ENCODE measurements around the gene VPS13C. TPM values are rescaled to one million over a fixed set of nuclear protein-coding genes. Genes with fewer than 3 reads are reported as not detected.

Gene VPS13C
- total and polyA plus RNA-seq, 2 experiments from 2014 or later = 10.2 to 20.5 TPM

- no peaks in the 10 kb centered on the region for H3K4me1 Mint-ChIP-seq
- ATAC-seq = no peak
These were observed 207.1 kb downstream of the VPS13C start for GRCh38 chr15:61853195-61853594.

More at GRCh38 chr15:61853195-61853594, 207.1 kb downstream of the VPS13C start:
- Mint-ChIP-seq H3K27me3 (ENCODE audit: insufficient read depth, low read depth, poor library complexity) (no peaks in the 10 kb centered on the region), H3K4me3 (no peak overlapping the region), H3K36me3 (ENCODE audit: low read depth) (no peaks in the 10 kb centered on the region), H3K27ac (no peak overlapping the region), H3K9me3 (no peaks in the 10 kb centered on the region)
- no peak for TF ChIP-seq STAT1 (IDR thresholded peaks at IDR 0.05; ENCODE audit: unreplicated experiment)
- no peak for TF ChIP-seq ETS1 (IDR thresholded peaks at IDR 0.05)
- no peak for TF ChIP-seq REST (IDR thresholded peaks at IDR 0.05; ENCODE audit: unreplicated experiment)
- no peak for TF ChIP-seq ZNF331 (CRISPR knock-in tag; IDR thresholded peaks at IDR 0.05; ENCODE audit: low read depth)
- TF ChIP-seq ZNF114 (CRISPR knock-in tag; IDR thresholded peaks at IDR 0.05) = no peak
- TF ChIP-seq CTCF (conservative IDR thresholded peaks at IDR 0.05; ENCODE audit: low read depth in 2 of 2) = no peak
- no peak for TF ChIP-seq JUNB (IDR thresholded peaks at IDR 0.05; ENCODE audit: unreplicated experiment)
- TF ChIP-seq EZH2 (IDR thresholded peaks at IDR 0.05; ENCODE audit: low read depth, unreplicated experiment) = no peak
- no peak for TF ChIP-seq NANOG (IDR thresholded peaks at IDR 0.05; ENCODE audit: borderline replicate concordance)
- no peak for TF ChIP-seq CREB1 (CRISPR knock-in tag; IDR thresholded peaks at IDR 0.05; ENCODE audit: low read depth)
- TF ChIP-seq ZNF462 (CRISPR knock-in tag; IDR thresholded peaks at IDR 0.05) = no peak
- no peak for TF ChIP-seq POLR2AphosphoS5 (IDR thresholded peaks at IDR 0.05; ENCODE audit: low read depth)
- TF ChIP-seq EZH2phosphoT487 (IDR thresholded peaks at IDR 0.05; ENCODE audit: unreplicated experiment) = no peak
- no peaks in the 10 kb centered on the region for H3K79me2 ChIP-seq (replicated peaks; ENCODE audit: insufficient read depth)
- H3F3A ChIP-seq (replicated peaks; ENCODE audit: low read depth) = no peaks in the 10 kb centered on the region
- H3K4me2 ChIP-seq = no peak overlapping the region
- H3K27ac ChIP-seq (ENCODE audit: low read depth) = no peak overlapping the region
- H3K4me1 ChIP-seq (ENCODE audit: insufficient read depth) = no peaks in the 10 kb centered on the region
- H3K36me3 ChIP-seq (ENCODE audit: insufficient read depth) = no peaks in the 10 kb centered on the region
- H3K4me3 ChIP-seq = no peak overlapping the region
- no peaks in the 10 kb centered on the region for H3K27me3 ChIP-seq (ENCODE audit: insufficient read depth)
- no peaks in the 10 kb centered on the region for H4K20me1 ChIP-seq (replicated peaks; ENCODE audit: insufficient read depth)
- H2AFZ ChIP-seq = no peak overlapping the region
- no peak for DNase-seq (ENCODE audit: low spot score)
- no peaks in the 10 kb centered on the region for H3K9me2 ChIP-seq (ENCODE audit: insufficient read depth)

Measured in GM23338 (cell line).